Pulmonary artery endothelial cell (primary cell): ENCODE results near the gene FAM131A. TPM values are rescaled to one million over a fixed set of nuclear protein-coding genes. Genes with fewer than 3 reads are reported as not detected.

Source experiments
- DNase-seq: peaks from one replicate; pipeline ENCODE4 v3.0.0-alpha.2; 2011; ENCODE audit warnings: low read depth, low spot score
- total RNA-seq: library from RNA; depleted of rRNA; stranded (reverse); fragments of >200 nt; gene quantifications from 2 replicates; pipeline ENCODE4 v1.2.3, GENCODE V29; 2014

Gene FAM131A
- total RNA-seq, 1 donor from 2014 or later: 40.4 TPM

DNA sequence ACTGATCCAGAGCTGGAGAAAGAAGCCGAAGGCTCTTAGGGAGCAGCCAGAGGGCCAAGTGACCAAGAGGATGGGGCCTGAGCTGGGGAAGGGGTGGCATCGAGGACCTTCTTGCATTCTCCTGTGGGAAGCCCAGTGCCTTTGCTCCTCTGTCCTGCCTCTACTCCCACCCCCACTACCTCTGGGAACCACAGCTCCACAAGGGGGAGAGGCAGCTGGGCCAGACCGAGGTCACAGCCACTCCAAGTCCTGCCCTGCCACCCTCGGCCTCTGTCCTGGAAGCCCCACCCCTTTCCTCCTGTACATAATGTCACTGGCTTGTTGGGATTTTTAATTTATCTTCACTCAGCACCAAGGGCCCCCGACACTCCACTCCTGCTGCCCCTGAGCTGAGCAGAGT, 52.0 kb downstream of the FAM131A start:
- no peak for DNase-seq

DNA sequence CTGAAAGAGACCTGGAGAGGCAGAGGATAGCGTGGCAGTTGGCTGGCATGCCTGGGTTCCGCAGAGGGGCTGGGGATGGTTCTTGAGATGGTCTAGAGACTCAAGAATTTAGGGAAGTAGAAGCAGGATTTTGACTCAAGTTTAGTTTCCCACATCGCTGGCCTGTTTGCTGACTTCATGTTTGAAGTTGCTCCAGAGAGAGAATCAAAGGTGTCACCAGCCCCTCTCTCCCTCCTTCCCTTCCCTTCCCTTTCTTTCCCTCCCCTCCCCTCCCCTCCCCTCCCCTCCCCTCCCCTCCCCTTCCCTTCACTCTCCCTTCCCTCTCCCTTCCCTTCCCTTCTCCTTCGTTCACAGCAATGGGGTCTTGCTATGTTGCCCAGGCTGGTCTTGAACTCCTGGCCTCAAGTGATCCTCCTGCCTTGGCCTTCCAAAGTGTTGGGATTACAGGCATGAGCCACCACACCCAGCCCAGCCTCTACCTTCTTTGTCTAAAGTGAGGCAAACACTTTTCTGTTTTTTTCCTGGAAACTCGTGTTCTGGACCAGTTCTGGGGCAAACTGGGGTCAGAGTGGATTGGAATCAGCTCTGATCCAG, 52.6 kb downstream of the FAM131A start:
- DNase-seq: no peak

DNA sequence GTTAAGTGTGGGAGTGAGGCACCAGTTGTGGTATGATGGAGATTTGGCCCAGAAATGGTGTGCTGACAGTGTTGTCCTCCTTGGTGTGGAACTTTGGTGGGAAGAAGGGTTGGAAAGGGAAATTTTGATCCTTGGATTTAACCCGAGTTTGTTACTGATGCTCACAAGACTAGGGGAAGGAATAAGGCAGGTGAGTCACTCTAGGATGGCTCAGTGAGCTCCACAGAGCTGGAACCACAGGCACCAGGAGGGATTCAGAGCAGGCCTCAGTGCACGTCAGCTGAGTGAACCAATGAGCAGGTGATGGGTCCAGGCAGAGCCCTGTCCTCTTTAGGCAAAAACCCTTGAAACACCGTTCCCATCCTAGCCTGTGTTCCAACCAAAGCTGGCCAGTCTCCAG, 53.9 kb downstream of the FAM131A start:
- no peak for DNase-seq

DNA sequence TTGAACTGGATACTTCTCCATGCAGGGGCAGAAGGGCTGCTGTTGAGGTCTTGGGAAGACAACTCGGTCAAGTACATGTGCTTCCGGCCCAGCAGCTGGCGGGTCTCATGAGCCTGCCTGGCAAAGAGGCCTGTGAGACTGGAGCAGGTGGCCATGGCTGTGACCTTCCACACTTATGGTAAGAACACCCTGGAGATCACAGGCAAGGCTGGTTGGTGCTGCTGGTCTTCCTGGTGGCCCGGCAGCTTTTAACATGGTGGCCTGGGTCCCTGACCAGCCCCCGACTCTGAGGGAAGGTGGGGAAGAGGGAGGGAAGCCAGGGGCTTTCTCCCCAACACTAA, 57.9 kb downstream of the FAM131A start:
- no peak for DNase-seq

Other genes with a start within 250 kb of the FAM131A start
- not detected in 2 replicates for gene HTR3E, start 240.5 kb upstream of the FAM131A start, total RNA-seq
- gene EIF2B5, start 202.2 kb upstream of the FAM131A start, total RNA-seq: 41.0 and 53.0 TPM in 2 replicates
- 21.2 and 30.0 TPM in 2 replicates for gene DVL3, start 182.2 kb upstream of the FAM131A start, total RNA-seq
- 413 and 506 TPM in 2 replicates for gene AP2M1, start 162.7 kb upstream of the FAM131A start, total RNA-seq
- gene ABCF3, start 151.4 kb upstream of the FAM131A start, total RNA-seq: 52.1 and 69.1 TPM in 2 replicates
- gene VWA5B2, start 108.0 kb upstream of the FAM131A start, total RNA-seq: not detected in 2 replicates
- gene ALG3, start 88.6 kb upstream of the FAM131A start, total RNA-seq: 23.6 and 25.7 TPM in 2 replicates
- 4.3 and 4.7 TPM in 2 replicates for gene EEF1AKMT4, start 87.9 kb upstream of the FAM131A start, total RNA-seq
- gene CAMK2N2, start 76.0 kb upstream of the FAM131A start, total RNA-seq: 0.07 TPM in 1 of 2 replicates, not detected in the other
- not detected in 2 replicates for gene ECE2, start 61.6 kb upstream of the FAM131A start, total RNA-seq
- gene PSMD2, start 38.4 kb upstream of the FAM131A start, total RNA-seq: 780 and 805 TPM in 2 replicates
- gene EIF4G1, start 23.0 kb upstream of the FAM131A start, total RNA-seq: 340 and 432 TPM in 2 replicates
- gene CLCN2, start 24.0 kb downstream of the FAM131A start, total RNA-seq: 2.2 and 2.6 TPM in 2 replicates
- 106 and 115 TPM in 2 replicates for gene POLR2H, start 24.1 kb downstream of the FAM131A start, total RNA-seq
- gene THPO, start 40.6 kb downstream of the FAM131A start, total RNA-seq: 0.07 TPM in 1 of 2 replicates, not detected in the other
- gene CHRD, start 42.5 kb downstream of the FAM131A start, total RNA-seq: 0.11 and 0.20 TPM in 2 replicates
- not detected in 2 replicates for gene EPHB3, start 224.2 kb downstream of the FAM131A start, total RNA-seq